ENCODE measurements around the gene KIDINS220.
A peak's percentile ranks its signal among the peaks of the same experiment; 100 is the strongest.

The KIDINS220 gene

GRCh38 chr2:8857709-8858108 is 20.3 kb upstream of the KIDINS220 start:
- no peaks in the 10 kb centered on the region for H3K27me3 ChIP-seq
- no peaks in the 10 kb centered on the region for H3K9me3 ChIP-seq (replicated peaks in 1 of 11)
- peaks cover 0 to 7% (median 3%) of the 10 kb centered on the region in 11 experiments; a peak in 3 of 22 replicates for H3K36me3 ChIP-seq
- H4K20me1 ChIP-seq: no peaks in the 10 kb centered on the region
- H3K27ac ChIP-seq: no peak overlapping the region
- no peak overlapping the region for H3K4me3 ChIP-seq
- H3K4me1 ChIP-seq: no peaks in the 10 kb centered on the region; a peak in 1 of 20 replicates
- TF ChIP-seq Cebpa-rat (IDR thresholded peaks at IDR 0.05): no peak
- H3K4me2 ChIP-seq: no peak overlapping the region
- no peak overlapping the region for H3K9ac ChIP-seq

DNA sequence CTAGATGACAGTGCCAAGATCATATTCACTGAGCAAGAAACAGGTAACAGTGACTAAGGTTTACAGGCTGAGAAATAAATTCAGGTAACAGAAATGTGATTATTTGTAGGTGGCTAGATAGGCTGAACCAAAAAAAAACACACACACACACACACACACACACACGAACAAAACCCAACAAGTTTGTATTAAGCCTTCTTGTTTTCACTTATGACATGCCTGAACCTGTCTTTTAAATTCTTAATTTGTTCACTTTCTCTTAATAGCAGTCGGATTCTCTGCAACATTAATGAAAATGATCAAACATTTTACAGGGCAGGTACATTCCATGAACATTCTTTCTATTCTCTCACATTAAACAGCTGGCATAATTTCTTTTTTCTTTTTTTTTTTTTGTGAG is 18.8 kb upstream of the KIDINS220 start:
- Histone ChIP-seq H4K20me1 (no peaks in the 10 kb centered on the region), H3K27me3 (no peaks in the 10 kb centered on the region), H3K4me2 (no peak overlapping the region), H3K9me3 (replicated peaks in 1 of 11) (no peaks in the 10 kb centered on the region), H3K27ac (no peak overlapping the region), H3K36me3 (peaks cover 0 to 3% (median 0%) of the 10 kb centered on the region in 11 experiments; a peak in 1 of 22 replicates), H3K4me3 (no peak overlapping the region), H3K9ac (no peak overlapping the region), H3K4me1 (peaks cover 0 to 5% (median 0%) of the 10 kb centered on the region in 10 experiments; a peak in 2 of 20 replicates)
- no peak for TF ChIP-seq Cebpa-rat (IDR thresholded peaks at IDR 0.05)

GRCh38 chr2:8855010-8855409 is 17.6 kb upstream of the KIDINS220 start:
- no peaks in the 10 kb centered on the region for H4K20me1 ChIP-seq
- no peak overlapping the region for H3K27ac ChIP-seq
- H3K27me3 ChIP-seq: no peaks in the 10 kb centered on the region
- no peaks in the 10 kb centered on the region for H3K9me3 ChIP-seq (replicated peaks in 1 of 11)
- H3K36me3 ChIP-seq: 0 out of 22 replicates have a peak, but pooled peaks cover 0 to 3% (median 0%) of the 10 kb centered on the region in 11 experiments
- H3K4me3 ChIP-seq: no peak overlapping the region
- no peak for TF ChIP-seq Cebpa-rat (IDR thresholded peaks at IDR 0.05)
- H3K9ac ChIP-seq: no peak overlapping the region
- peaks cover 0 to 5% (median 0%) of the 10 kb centered on the region in 10 experiments; a peak in 2 of 20 replicates for H3K4me1 ChIP-seq
- H3K4me2 ChIP-seq: no peak overlapping the region

DNA sequence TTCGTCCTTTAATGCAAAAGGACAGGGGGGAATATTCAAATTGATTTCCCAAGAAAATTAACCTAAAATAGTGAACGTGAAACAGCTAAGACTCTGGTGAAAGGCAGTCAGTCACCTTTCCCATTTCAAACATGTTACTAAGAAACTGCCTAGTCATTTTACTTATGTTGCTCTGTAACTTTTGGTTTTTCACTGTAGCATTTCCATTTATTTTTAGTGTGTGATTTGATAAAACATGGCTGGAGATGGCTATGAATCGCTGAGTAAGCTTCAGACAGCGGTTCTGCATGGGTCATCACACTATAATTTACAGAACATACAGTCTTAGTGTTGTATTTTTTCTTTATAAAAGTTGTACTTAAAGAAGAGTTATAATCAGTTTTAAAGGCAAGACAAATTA is 16.0 kb upstream of the KIDINS220 start:
- Histone ChIP-seq H3K4me1 (peaks cover 0 to 5% (median 0%) of the 10 kb centered on the region in 10 experiments; a peak in 2 of 20 replicates), H3K4me2 (no peak overlapping the region), H3K4me3 (no peak overlapping the region), H3K9me3 (replicated peaks in 1 of 11) (no peaks in the 10 kb centered on the region), H3K27ac (no peak overlapping the region), H3K27me3 (no peaks in the 10 kb centered on the region), H3K36me3 (0 out of 22 replicates have a peak, but pooled peaks cover 0 to 3% (median 0%) of the 10 kb centered on the region in 11 experiments), H4K20me1 (no peaks in the 10 kb centered on the region), H3K9ac (no peak overlapping the region)
- no peak for TF ChIP-seq Cebpa-rat (IDR thresholded peaks at IDR 0.05)

DNA sequence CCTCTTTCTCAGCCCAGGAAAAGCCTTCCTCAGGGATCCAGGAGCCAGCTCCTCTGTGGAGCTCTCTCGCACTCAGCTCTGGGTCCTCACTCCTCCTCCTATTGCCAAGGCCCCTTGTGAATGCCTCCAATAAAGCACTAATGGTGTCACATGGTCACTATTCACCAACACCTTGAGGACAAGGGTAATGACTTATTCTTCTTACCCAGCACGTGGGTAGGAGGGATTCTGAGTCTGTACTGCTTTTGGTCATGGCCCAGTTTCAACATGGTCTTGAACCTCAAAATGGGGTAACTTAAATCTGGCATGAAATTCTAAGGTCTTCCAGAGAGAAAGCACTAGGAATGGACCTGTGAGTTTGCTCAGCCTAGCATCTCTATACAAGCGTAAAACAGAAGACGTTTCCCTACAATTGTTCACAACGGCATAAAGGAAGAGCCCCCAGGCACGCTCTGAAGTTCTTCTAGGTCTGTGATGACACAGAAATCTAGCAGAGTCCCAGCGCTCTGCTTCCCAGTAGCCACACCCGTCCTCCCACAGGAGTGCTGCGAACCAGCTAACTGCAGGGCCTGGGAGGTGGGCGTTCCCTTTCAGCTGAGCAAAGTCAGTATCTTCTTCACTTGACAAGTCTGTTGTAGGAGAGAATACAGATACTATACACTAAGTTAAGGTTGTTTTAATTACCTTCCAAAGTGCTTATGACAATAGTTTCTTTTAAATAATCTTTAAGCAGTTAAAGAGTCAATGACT is 14.6 kb upstream of the KIDINS220 start:
- no peak for TF ChIP-seq Cebpa-rat (IDR thresholded peaks at IDR 0.05)
- no peaks in the 10 kb centered on the region for H4K20me1 ChIP-seq
- H3K4me1 ChIP-seq: peaks cover 0 to 5% (median 0%) of the 10 kb centered on the region in 10 experiments; a peak in 2 of 20 replicates
- no peaks in the 10 kb centered on the region for H3K36me3 ChIP-seq
- H3K4me3 ChIP-seq: no peak overlapping the region
- H3K27me3 ChIP-seq: no peaks in the 10 kb centered on the region
- H3K4me2 ChIP-seq: peak overlapping the region in 1 of 11 experiments; percentile 3; a peak in 1 of 22 replicates
- H3K9me3 ChIP-seq (replicated peaks in 1 of 11): no peaks in the 10 kb centered on the region
- H3K27ac ChIP-seq: no peak overlapping the region
- no peak overlapping the region for H3K9ac ChIP-seq

- no peaks in the 10 kb centered on the region for H4K20me1 ChIP-seq
- H3K36me3 ChIP-seq: no peaks in the 10 kb centered on the region
- H3K9me3 ChIP-seq (replicated peaks in 1 of 11): no peaks in the 10 kb centered on the region
- no peak overlapping the region for H3K9ac ChIP-seq
- H3K27me3 ChIP-seq: no peaks in the 10 kb centered on the region
- TF ChIP-seq Cebpa-rat (IDR thresholded peaks at IDR 0.05): no peak
- peaks cover 0 to 5% (median 0%) of the 10 kb centered on the region in 10 experiments; a peak in 2 of 20 replicates for H3K4me1 ChIP-seq
- no peak overlapping the region for H3K4me2 ChIP-seq
- no peak overlapping the region for H3K27ac ChIP-seq
- no peak overlapping the region for H3K4me3 ChIP-seq
Measured at GRCh38 chr2:8850845-8851487, 13.6 kb upstream of the KIDINS220 start.

DNA sequence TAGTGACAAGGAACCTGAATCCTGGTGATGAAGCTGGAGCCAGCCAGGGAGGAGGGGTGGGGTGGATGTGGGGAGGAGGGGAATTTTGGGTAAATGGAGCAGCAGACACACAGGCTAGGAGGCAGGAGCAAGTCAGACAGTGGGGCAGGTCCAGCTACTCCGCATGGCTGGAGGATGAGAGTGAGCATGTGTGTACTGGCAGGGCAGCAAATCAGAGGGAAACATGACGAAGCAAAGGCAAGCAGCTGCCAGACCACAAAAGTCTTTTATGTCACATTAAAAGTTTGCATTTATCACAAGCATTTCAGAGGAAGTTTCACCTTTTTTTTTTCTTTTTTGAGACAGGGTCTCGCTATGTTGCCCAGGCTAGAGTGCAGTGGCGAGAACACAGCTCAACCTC is 11.9 kb upstream of the KIDINS220 start:
- Histone ChIP-seq H3K9me3 (replicated peaks in 1 of 11) (no peaks in the 10 kb centered on the region), H3K9ac (no peak overlapping the region), H3K27ac (no peak overlapping the region), H3K4me2 (no peak overlapping the region), H4K20me1 (no peaks in the 10 kb centered on the region), H3K4me1 (peaks cover 0 to 5% (median 3%) of the 10 kb centered on the region in 10 experiments; a peak in 6 of 20 replicates), H3K27me3 (no peaks in the 10 kb centered on the region), H3K4me3 (no peak overlapping the region), H3K36me3 (no peaks in the 10 kb centered on the region)
- TF ChIP-seq Cebpa-rat (IDR thresholded peaks at IDR 0.05): no peak

GRCh38 chr2:8848328-8849100 is 11.1 kb upstream of the KIDINS220 start:
- TF ChIP-seq Cebpa-rat (IDR thresholded peaks at IDR 0.05): no peak
- H3K4me1 ChIP-seq: peaks cover 0 to 8% (median 5%) of the 10 kb centered on the region in 10 experiments; a peak in 6 of 20 replicates

DNA sequence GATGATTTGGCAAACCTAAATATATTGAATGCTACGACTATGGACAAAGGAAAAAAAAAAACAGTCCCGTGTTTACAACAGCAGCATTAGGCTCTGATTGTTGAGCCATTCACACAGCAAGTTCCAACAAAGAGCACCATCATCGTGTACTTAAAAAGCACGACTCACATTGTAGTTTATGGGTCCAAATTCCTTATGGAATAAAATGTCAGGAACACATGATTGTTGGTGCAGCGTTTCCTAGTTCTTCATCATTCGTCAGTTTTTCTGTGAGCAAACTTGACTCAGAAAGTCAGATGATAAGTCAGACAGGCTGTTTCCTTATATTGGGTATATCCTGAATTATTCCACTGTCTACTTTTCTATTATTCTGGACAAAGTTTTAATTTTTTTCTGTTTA is 10.0 kb upstream of the KIDINS220 start:
- no peak for TF ChIP-seq Cebpa-rat (IDR thresholded peaks at IDR 0.05)
- Histone ChIP-seq H3K27me3 (no peaks in the 10 kb centered on the region), H3K36me3 (no peaks in the 10 kb centered on the region), H4K20me1 (no peaks in the 10 kb centered on the region), H3K4me1 (peaks cover 0 to 8% (median 5%) of the 10 kb centered on the region in 10 experiments; a peak in 7 of 20 replicates), H3K9me3 (replicated peaks in 1 of 11) (no peaks in the 10 kb centered on the region), H3K27ac (no peak overlapping the region), H3K4me3 (no peak overlapping the region), H3K9ac (no peak overlapping the region), H3K4me2 (no peak overlapping the region)

More at GRCh38 chr2:8848328-8849100, 11.1 kb upstream of the KIDINS220 start:
- Histone ChIP-seq H3K36me3 (no peaks in the 10 kb centered on the region), H3K9me3 (replicated peaks in 1 of 11) (no peaks in the 10 kb centered on the region), H3K4me3 (no peak overlapping the region), H4K20me1 (no peaks in the 10 kb centered on the region), H3K27ac (no peak overlapping the region), H3K9ac (no peak overlapping the region), H3K27me3 (no peaks in the 10 kb centered on the region), H3K4me2 (no peak overlapping the region)

Data from BLaER1 treated with 17β-estradiol and CSF1 and Interleukin-3, amounts not matched to agents 10 nM and 100 nM (cell line).